Endodermal cell (in vitro differentiated cells): ENCODE data around the gene ZSWIM8. TPM values are rescaled to one million over a fixed set of nuclear protein-coding genes. Genes with fewer than 3 reads are reported as not detected.

Experiments
- DNase-seq: peaks from one replicate; pipeline ENCODE4 v3.0.0-alpha.2; 2017
- H3K27ac ChIP-seq: 2 replicates; pipeline ENCODE4 v1.5.1; 2013; ENCODE audit warnings: mild to moderate bottlenecking, low read depth, low read length, moderate library complexity
- H3K27me3 ChIP-seq: 2 replicates; pipeline ENCODE4 v1.6.1; 2013; ENCODE audit warnings: mild to moderate bottlenecking, low read length, moderate library complexity; ENCODE audit not compliant: insufficient read depth, control insufficient read depth, poor library complexity, severe bottlenecking
- H3K36me3 ChIP-seq: 2 replicates; pipeline ENCODE4 v1.7.0; 2013; ENCODE audit warnings: mild to moderate bottlenecking, low read length, moderate library complexity; ENCODE audit not compliant: control insufficient read depth, insufficient read depth
- H3K4me1 ChIP-seq: one replicate; pipeline ENCODE4 v1.7.0; 2013; ENCODE audit warnings: low read length; ENCODE audit not compliant: control insufficient read depth, insufficient read depth
- H3K4me3 ChIP-seq: 2 replicates; pipeline ENCODE4 v1.5.1; 2013; ENCODE audit warnings: mild to moderate bottlenecking, low read length, moderate library complexity
- H3K9ac ChIP-seq: 2 replicates; pipeline ENCODE4 v1.6.1; 2013; ENCODE audit warnings: mild to moderate bottlenecking, low read length, moderate library complexity; ENCODE audit not compliant: poor library complexity, severe bottlenecking; ENCODE audit errors: extremely low read depth
- H3K9me3 ChIP-seq: 2 replicates; pipeline ENCODE4 v1.6.1; 2013; ENCODE audit warnings: mild to moderate bottlenecking, low read length, moderate library complexity; ENCODE audit not compliant: control insufficient read depth
- H3K27ac Mint-ChIP-seq: 2 replicates; pipeline ENCODE4 v1.8.0; 2020; ENCODE audit warnings: mixed read lengths
- H3K27me3 Mint-ChIP-seq: 2 replicates; pipeline ENCODE4 v1.8.0; 2021; ENCODE audit warnings: mild to moderate bottlenecking, mixed read lengths; ENCODE audit not compliant: insufficient read depth
- H3K36me3 Mint-ChIP-seq: 2 replicates; pipeline ENCODE4 v1.8.0; 2020; ENCODE audit warnings: low read depth, mixed read lengths
- H3K4me1 Mint-ChIP-seq: 2 replicates; pipeline ENCODE4 v1.8.0; 2020; ENCODE audit warnings: mixed read lengths
- H3K4me3 Mint-ChIP-seq: 2 replicates; pipeline ENCODE4 v1.8.0; 2020; ENCODE audit warnings: mild to moderate bottlenecking, moderate library complexity, mixed read lengths
- H3K9me3 Mint-ChIP-seq: 2 replicates; pipeline ENCODE4 v1.8.0; 2020; ENCODE audit warnings: mild to moderate bottlenecking, mixed read lengths
- CTCF ChIP-seq: fragments of 200-600 bp; sonication (generic); conservative IDR thresholded peaks from 2 replicates; pipeline ENCODE4 v1.5.0; 2021; ENCODE audit warnings: antibody characterized with exemption, mild to moderate bottlenecking
- WGBS, 2 experiments: methylation state at CpG; one replicate each; pipeline versions ENCODE4 v1.1.5 to v1.1.7; 2013; ENCODE audit warnings: missing lambda C conversion rate in 2 of 2, mixed read lengths in 1 of 2; ENCODE audit not compliant: insufficient coverage in 1 of 2, insufficient read length in 1 of 2; 5-methylcytosine and 5-hydroxymethylcytosine counted together
- total RNA-seq, 2 donors: library from RNA; stranded (reverse); fragmentation: NEBNext Ultra II Directional in 1 of 2; extraction: Animal tissue kit (Norgen Biotek cat#: 25700) in 1 of 2; gene quantifications; 2 replicates in 1 of 2; 3 replicates in 1 of 2; pipeline ENCODE4 v1.2.1, GENCODE V29; 2021

Gene ZSWIM8
- total RNA-seq, 2 donors from 2014 or later, result 75.9 to 79.8 TPM

- Histone ChIP-seq H3K4me3 (no peak overlapping the region), H3K9me3 (no peaks in the 10 kb centered on the region), H3K4me1 (peaks cover 34% of the 10 kb centered on the region), H3K36me3 (peaks cover 19% of the 10 kb centered on the region), H3K27me3 (peaks cover 14% of the 10 kb centered on the region), H3K9ac (no peak overlapping the region), H3K27ac (no peak overlapping the region)
- Mint-ChIP-seq H3K9me3 (no peaks in the 10 kb centered on the region), H3K27me3 (peaks cover 23% of the 10 kb centered on the region), H3K27ac (peak overlapping the region; percentile 50), H3K4me1 (peaks cover 46% of the 10 kb centered on the region), H3K36me3 (peaks cover 19% of the 10 kb centered on the region), H3K4me3 (no peak overlapping the region)
- DNase-seq, result no peak
- TF ChIP-seq CTCF, result no peak
- WGBS, 2 experiments, result 90 to 100% methylated on average over 2 to 5 of the region's 5 CpGs
These were observed 32.4 kb downstream of the ZSWIM8 start for GRCh38 chr10:73817826-73818225.

DNA sequence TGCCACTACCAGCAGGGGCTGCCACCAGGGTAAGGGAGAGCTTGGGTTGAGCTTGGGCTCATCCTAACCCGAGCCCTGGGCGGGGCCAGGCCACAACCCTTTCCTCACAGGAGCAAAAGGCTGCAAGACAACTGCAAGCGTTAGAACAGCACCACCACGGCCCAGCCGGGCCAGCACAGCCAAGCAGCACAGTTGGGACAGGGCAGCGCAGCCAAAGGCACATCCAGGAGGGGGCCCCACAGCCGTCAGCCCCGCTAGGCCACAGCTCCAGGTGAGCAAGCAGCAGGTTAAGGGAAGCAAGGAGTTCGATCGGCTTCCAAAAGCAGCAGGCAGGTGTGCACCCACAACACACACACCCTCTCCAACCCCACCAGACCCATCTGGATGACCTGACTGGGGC lies 33.0 kb downstream of the ZSWIM8 start:
- no peak overlapping the region for H3K27ac ChIP-seq
- H3K4me1 Mint-ChIP-seq, result peaks cover 40% of the 10 kb centered on the region
- TF ChIP-seq CTCF, result peak; percentile 53
- peaks cover 25% of the 10 kb centered on the region for H3K27me3 Mint-ChIP-seq
- no peak overlapping the region for H3K9ac ChIP-seq
- peak; percentile 81 for DNase-seq
- no peak overlapping the region for H3K4me3 ChIP-seq
- peaks cover 18% of the 10 kb centered on the region for H3K36me3 Mint-ChIP-seq
- H3K9me3 Mint-ChIP-seq, result no peaks in the 10 kb centered on the region
- peaks cover 19% of the 10 kb centered on the region for H3K36me3 ChIP-seq
- WGBS, 2 experiments, result 84 to 91% methylated on average over 7 to 10 of the region's 10 CpGs
- H3K27me3 ChIP-seq, result peaks cover 14% of the 10 kb centered on the region
- H3K9me3 ChIP-seq, result no peaks in the 10 kb centered on the region
- H3K27ac Mint-ChIP-seq, result no peak overlapping the region
- no peak overlapping the region for H3K4me3 Mint-ChIP-seq
- peaks cover 34% of the 10 kb centered on the region for H3K4me1 ChIP-seq

- H3K36me3 ChIP-seq, result peaks cover 13% of the 10 kb centered on the region
- H3K36me3 Mint-ChIP-seq, result peaks cover 18% of the 10 kb centered on the region
- H3K27me3 Mint-ChIP-seq, result peaks cover 29% of the 10 kb centered on the region
- H3K4me3 ChIP-seq, result no peak overlapping the region
- WGBS, 2 experiments, result 83 to 89% methylated on average over 3 to 5 of the region's 5 CpGs
- no peak overlapping the region for H3K4me3 Mint-ChIP-seq
- no peaks in the 10 kb centered on the region for H3K9me3 ChIP-seq
- peaks cover 46% of the 10 kb centered on the region for H3K4me1 Mint-ChIP-seq
- DNase-seq, result no peak
- no peaks in the 10 kb centered on the region for H3K9me3 Mint-ChIP-seq
- H3K9ac ChIP-seq, result no peak overlapping the region
- no peak overlapping the region for H3K27ac ChIP-seq
- no peak overlapping the region for H3K27ac Mint-ChIP-seq
- H3K4me1 ChIP-seq, result peaks cover 34% of the 10 kb centered on the region
- no peak for TF ChIP-seq CTCF
- peaks cover 14% of the 10 kb centered on the region for H3K27me3 ChIP-seq
These were observed 33.7 kb downstream of the ZSWIM8 start for GRCh38 chr10:73819081-73819480.
